Measurements from ENCODE around the gene ADGRB2.

ADGRB2 gene

GRCh38 chr1:31795801-31796621 lies 31.9 kb upstream of the ADGRB2 start:
- no peak for DNase-seq (ENCODE audit: low read depth in 2 of 2)

GRCh38 chr1:31795096-31795675 lies 31.0 kb upstream of the ADGRB2 start:
- no peak for DNase-seq (ENCODE audit: low read depth in 2 of 2)

- no peak for DNase-seq (ENCODE audit: low read depth in 2 of 2)
Observed at GRCh38 chr1:31793586-31794285, 29.6 kb upstream of the ADGRB2 start.

- no peak for DNase-seq (ENCODE audit: low read depth in 2 of 2)
Observed at GRCh38 chr1:31793086-31793485, 28.9 kb upstream of the ADGRB2 start.

GRCh38 chr1:31792541-31792940 lies 28.4 kb upstream of the ADGRB2 start:
- DNase-seq (ENCODE audit: low read depth in 2 of 2), result no peak

- no peak for DNase-seq (ENCODE audit: low read depth in 2 of 2)
Observed at GRCh38 chr1:31792116-31792515, 28.0 kb upstream of the ADGRB2 start.

GRCh38 chr1:31791131-31791858 lies 27.2 kb upstream of the ADGRB2 start:
- no peak for DNase-seq (ENCODE audit: low read depth in 2 of 2)

GRCh38 chr1:31790641-31791091 lies 26.5 kb upstream of the ADGRB2 start:
- no peak for DNase-seq (ENCODE audit: low read depth in 2 of 2)

GRCh38 chr1:31790140-31790539 lies 26.0 kb upstream of the ADGRB2 start:
- no peak for DNase-seq (ENCODE audit: low read depth in 2 of 2)

- DNase-seq (ENCODE audit: low read depth in 2 of 2), result peak; percentile 97 to 100
Observed at GRCh38 chr1:31789259-31790065, 25.3 kb upstream of the ADGRB2 start.

GRCh38 chr1:31788825-31789256 lies 24.7 kb upstream of the ADGRB2 start:
- no peak for DNase-seq (ENCODE audit: low read depth in 2 of 2)

- peak; percentile 90 to 95 for DNase-seq (ENCODE audit: low read depth in 2 of 2)
Observed at GRCh38 chr1:31788138-31788824, 24.1 kb upstream of the ADGRB2 start.

GRCh38 chr1:31787786-31788137 lies 23.6 kb upstream of the ADGRB2 start:
- DNase-seq (ENCODE audit: low read depth in 2 of 2), result no peak

GRCh38 chr1:31787261-31787660 lies 23.1 kb upstream of the ADGRB2 start:
- DNase-seq (ENCODE audit: low read depth in 2 of 2), result no peak

GRCh38 chr1:31786366-31787060 lies 22.4 kb upstream of the ADGRB2 start:
- no peak for DNase-seq (ENCODE audit: low read depth in 2 of 2)

GRCh38 chr1:31785947-31786290 lies 21.8 kb upstream of the ADGRB2 start:
- no peak for DNase-seq (ENCODE audit: low read depth in 2 of 2)

- DNase-seq (ENCODE audit: low read depth in 2 of 2), result no peak
Observed at GRCh38 chr1:31785020-31785946, 21.1 kb upstream of the ADGRB2 start.

- DNase-seq (ENCODE audit: low read depth in 2 of 2), result no peak
Observed at GRCh38 chr1:31784356-31785019, 20.3 kb upstream of the ADGRB2 start.

Data from stimulated activated CD4-positive, alpha-beta T cell treated with anti-CD3 and anti-CD28 coated beads, Interleukin-4, amount 100 ng/mL, for 48 hours (primary cell).